GM18909 (cell line): ENCODE data around the gene THBS4.
"Not testable (repeated sequence)": the region's sequence is repeated elsewhere in the genome, so short reads cannot be mapped to it uniquely, and the experiment has no call there.

Experiments
- ATAC-seq: cut with Tn5 transposase; IDR thresholded peaks from one replicate; pipeline ENCODE4 v1.9.1; 2021; ENCODE audit warnings: mild to moderate bottlenecking; ENCODE audit not compliant: unreplicated experiment, poor library complexity

THBS4 gene

GRCh38 chr5:80072103-80073073, 37.2 kb downstream of the THBS4 start:
- ATAC-seq: no peak

GRCh38 chr5:80076131-80077050, 41.2 kb downstream of the THBS4 start:
- no peak for ATAC-seq

GRCh38 chr5:80077051-80077714, 42.0 kb downstream of the THBS4 start:
- no peak for ATAC-seq

- ATAC-seq: no peak
Measured at GRCh38 chr5:80078921-80079320, 43.8 kb downstream of the THBS4 start.

- no peak for ATAC-seq
Measured at GRCh38 chr5:80082281-80082680, 47.1 kb downstream of the THBS4 start.

GRCh38 chr5:80082731-80083100, 47.6 kb downstream of the THBS4 start:
- no peak for ATAC-seq

- peak; percentile 60 for ATAC-seq
Measured at GRCh38 chr5:80083101-80083890, 48.1 kb downstream of the THBS4 start.

- ATAC-seq: no peak
Measured at GRCh38 chr5:80090884-80091166, 55.7 kb downstream of the THBS4 start.

- ATAC-seq: not testable (repeated sequence)
Measured at GRCh38 chr5:80091792-80092192, 56.6 kb downstream of the THBS4 start.

GRCh38 chr5:80092486-80093107, 57.4 kb downstream of the THBS4 start:
- no peak for ATAC-seq

- ATAC-seq: no peak
Measured at GRCh38 chr5:80093796-80094195, 58.6 kb downstream of the THBS4 start.

GRCh38 chr5:80094236-80094738, 59.1 kb downstream of the THBS4 start:
- no peak for ATAC-seq

GRCh38 chr5:80097451-80097850, 62.3 kb downstream of the THBS4 start:
- ATAC-seq: no peak

GRCh38 chr5:80101993-80102392, 66.8 kb downstream of the THBS4 start:
- ATAC-seq: peak; percentile 78

GRCh38 chr5:80103371-80103770, 68.2 kb downstream of the THBS4 start:
- no peak for ATAC-seq

GRCh38 chr5:80105698-80106439, 70.7 kb downstream of the THBS4 start:
- no peak for ATAC-seq

GRCh38 chr5:80106916-80107315, 71.8 kb downstream of the THBS4 start:
- ATAC-seq: no peak

- ATAC-seq: no peak
Measured at GRCh38 chr5:80109646-80110478, 74.7 kb downstream of the THBS4 start.
